Left forelimb (tissue), 1 donor: ENCODE measurements around the gene HEATR3.

ENCODE experiments used
- DNase-seq: peaks from one replicate; pipeline ENCODE4 v3.0.0-alpha.2; 2018; ENCODE audit warnings: low spot score

HEATR3 gene

GRCh38 chr16:50058091-50058771 is 7.5 kb upstream of the HEATR3 start:
- DNase-seq = no peak

- no peak for DNase-seq
These were observed 6.7 kb upstream of the HEATR3 start for GRCh38 chr16:50059111-50059510.

- no peak for DNase-seq
These were observed 6.1 kb upstream of the HEATR3 start for GRCh38 chr16:50059669-50060068.

- no peak for DNase-seq
These were observed 4.4 kb upstream of the HEATR3 start for GRCh38 chr16:50061326-50061725.

GRCh38 chr16:50065241-50065623 is 538 bp upstream of the HEATR3 start:
- no peak for DNase-seq

GRCh38 chr16:50066482-50067289 is 916 bp downstream of the HEATR3 start:
- no peak for DNase-seq

GRCh38 chr16:50067290-50067853 is 1.6 kb downstream of the HEATR3 start:
- DNase-seq = no peak

- no peak for DNase-seq
These were observed 2.8 kb downstream of the HEATR3 start for GRCh38 chr16:50068550-50068949.

GRCh38 chr16:50069060-50069459 is 3.3 kb downstream of the HEATR3 start:
- DNase-seq = no peak

GRCh38 chr16:50071075-50071671 is 5.4 kb downstream of the HEATR3 start:
- DNase-seq = no peak

- DNase-seq = no peak
These were observed 7.0 kb downstream of the HEATR3 start for GRCh38 chr16:50072730-50073129.

- DNase-seq = no peak
These were observed 13.8 kb downstream of the HEATR3 start for GRCh38 chr16:50079397-50080140.

GRCh38 chr16:50081428-50082018 is 15.8 kb downstream of the HEATR3 start:
- DNase-seq = no peak

- no peak for DNase-seq
These were observed 18.2 kb downstream of the HEATR3 start for GRCh38 chr16:50083996-50084395.

GRCh38 chr16:50086176-50086575 is 20.4 kb downstream of the HEATR3 start:
- no peak for DNase-seq

GRCh38 chr16:50088302-50088701 is 22.5 kb downstream of the HEATR3 start:
- no peak for DNase-seq

GRCh38 chr16:50092891-50093290 is 27.1 kb downstream of the HEATR3 start:
- no peak for DNase-seq

- no peak for DNase-seq
These were observed 28.1 kb downstream of the HEATR3 start for GRCh38 chr16:50093607-50094539.

GRCh38 chr16:50096791-50097190 is 31.0 kb downstream of the HEATR3 start:
- DNase-seq = no peak

- DNase-seq = no peak
These were observed 34.3 kb downstream of the HEATR3 start for GRCh38 chr16:50099957-50100648.
